OCI-LY3 (cell line): ENCODE results near the gene ANKRD11.

Experiments used
- H2AFZ ChIP-seq: fragments of 200-600, 300-600 bp; shearing (Covaris generic); 2 replicates; pipeline ENCODE4 v1.6.0; 2014; ENCODE audit warnings: antibody characterized with exemption, low read depth, low read length
- H3K27ac ChIP-seq: fragments of 200-600, 300-600 bp; sonication (generic); 2 replicates; pipeline ENCODE4 v1.5.1; 2014; ENCODE audit warnings: mild to moderate bottlenecking, low read length, moderate library complexity, mixed read lengths
- H3K27me3 ChIP-seq: fragments of 200-600, 300-600 bp; sonication (generic); 2 replicates; pipeline ENCODE4 v1.6.1; 2014; ENCODE audit warnings: low read depth, low read length, mixed read lengths
- H3K36me3 ChIP-seq: fragments of 200-600, 300-600 bp; sonication (generic); replicated peaks from 2 replicates; pipeline ENCODE3; 2014; ENCODE audit warnings: low read depth, low read length, mixed read lengths
- H3K4me1 ChIP-seq: fragments of 300-600, 200-600 bp; sonication (generic); 2 replicates; pipeline ENCODE4 v1.6.1; 2014; ENCODE audit warnings: low read length, mixed read lengths
- H3K4me2 ChIP-seq: fragments of 200-600, 300-600 bp; sonication (generic); 2 replicates; pipeline ENCODE4 v1.6.1; 2014; ENCODE audit warnings: low read length, mixed read lengths
- H3K4me3 ChIP-seq: fragments of 300-600, 200-600 bp; sonication (generic); 2 replicates; pipeline ENCODE4 v1.5.1; 2014; ENCODE audit warnings: antibody characterized with exemption, mild to moderate bottlenecking, low read length, moderate library complexity
- H3K79me2 ChIP-seq: fragments of 300-600, 200-600 bp; shearing (Covaris generic); 2 replicates; pipeline ENCODE4 v1.6.1; 2014; ENCODE audit warnings: mild to moderate bottlenecking, low read length, mixed read lengths
- H3K9ac ChIP-seq: fragments of 300-600, 200-600 bp; shearing (Covaris generic); 2 replicates; pipeline ENCODE4 v1.6.0; 2014; ENCODE audit warnings: mild to moderate bottlenecking, low read length, moderate library complexity
- H3K9me3 ChIP-seq: fragments of 200-600, 300-600 bp; shearing (Covaris generic); 2 replicates; pipeline ENCODE4 v1.6.1; 2014; ENCODE audit warnings: low read length, mixed read lengths; ENCODE audit not compliant: insufficient read depth
- H4K20me1 ChIP-seq: fragments of 200-600, 300-600 bp; sonication (generic); 2 replicates; pipeline ENCODE4 v1.6.1; 2016; ENCODE audit warnings: low read length, mixed read lengths; ENCODE audit not compliant: insufficient read depth
- EZH2phosphoT487 ChIP-seq: fragments of 200-600 bp; shearing (Covaris generic); IDR thresholded peaks from 2 replicates; pipeline ENCODE4 v1.6.1; 2018; ENCODE audit warnings: antibody characterized with exemption, mixed run types, low read depth
- TF ChIP-seq, protein P1 (sequence below): fragments of 200-600, 300-600 bp; sonication (generic); IDR thresholded peaks from 2 replicates; pipeline ENCODE4 v1.5.1; 2014; ENCODE audit warnings: antibody characterized with exemption, low read length, low read depth

ANKRD11 gene

DNA sequence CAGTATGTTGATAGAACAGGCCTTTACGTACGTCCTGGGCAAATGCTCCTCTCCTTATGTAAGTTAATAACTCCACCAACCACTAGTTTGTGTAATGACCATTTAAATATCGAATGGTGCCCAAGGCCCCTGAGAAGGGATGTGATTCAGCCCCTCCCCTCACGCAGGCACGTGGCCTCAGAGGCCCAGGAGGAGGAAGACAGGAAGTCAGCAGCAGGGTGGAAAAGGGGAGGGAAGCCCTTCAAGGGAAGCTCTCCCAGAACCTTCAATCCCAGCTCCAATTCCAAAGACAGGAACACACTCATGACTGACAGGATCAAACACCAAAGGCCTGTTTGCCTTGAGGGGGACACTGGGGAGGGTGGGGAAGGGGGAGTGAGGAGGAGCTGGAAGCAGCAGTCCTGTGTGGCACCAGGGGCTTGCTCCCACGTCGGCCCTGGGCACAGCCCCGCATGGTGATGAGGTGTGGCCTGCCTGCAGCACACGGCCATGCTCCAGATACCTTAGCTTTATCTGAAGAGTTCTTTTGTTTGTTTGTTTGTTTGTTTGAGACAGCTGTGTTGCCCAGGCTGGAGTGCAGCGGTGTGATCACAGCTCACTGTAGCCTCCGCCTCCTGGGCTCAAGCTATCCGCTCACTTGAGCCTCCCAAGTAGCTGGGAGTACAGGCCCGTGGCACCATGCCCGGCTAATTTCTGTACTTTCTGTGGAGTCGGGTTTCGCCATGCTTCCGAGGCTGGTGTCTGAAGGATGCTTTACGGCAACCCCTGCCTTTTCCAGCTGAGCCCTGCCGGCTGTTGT, 167.8 kb downstream of the ANKRD11 start:
- TF ChIP-seq EZH2phosphoT487: no peak
- TF ChIP-seq, protein P1, sequence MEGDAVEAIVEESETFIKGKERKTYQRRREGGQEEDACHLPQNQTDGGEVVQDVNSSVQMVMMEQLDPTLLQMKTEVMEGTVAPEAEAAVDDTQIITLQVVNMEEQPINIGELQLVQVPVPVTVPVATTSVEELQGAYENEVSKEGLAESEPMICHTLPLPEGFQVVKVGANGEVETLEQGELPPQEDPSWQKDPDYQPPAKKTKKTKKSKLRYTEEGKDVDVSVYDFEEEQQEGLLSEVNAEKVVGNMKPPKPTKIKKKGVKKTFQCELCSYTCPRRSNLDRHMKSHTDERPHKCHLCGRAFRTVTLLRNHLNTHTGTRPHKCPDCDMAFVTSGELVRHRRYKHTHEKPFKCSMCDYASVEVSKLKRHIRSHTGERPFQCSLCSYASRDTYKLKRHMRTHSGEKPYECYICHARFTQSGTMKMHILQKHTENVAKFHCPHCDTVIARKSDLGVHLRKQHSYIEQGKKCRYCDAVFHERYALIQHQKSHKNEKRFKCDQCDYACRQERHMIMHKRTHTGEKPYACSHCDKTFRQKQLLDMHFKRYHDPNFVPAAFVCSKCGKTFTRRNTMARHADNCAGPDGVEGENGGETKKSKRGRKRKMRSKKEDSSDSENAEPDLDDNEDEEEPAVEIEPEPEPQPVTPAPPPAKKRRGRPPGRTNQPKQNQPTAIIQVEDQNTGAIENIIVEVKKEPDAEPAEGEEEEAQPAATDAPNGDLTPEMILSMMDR: no peak
- H3K27me3 ChIP-seq: no peaks in the 10 kb centered on the region
- peaks cover 34% of the 10 kb centered on the region for H3K4me1 ChIP-seq
- no peak overlapping the region for H3K4me3 ChIP-seq
- no peaks in the 10 kb centered on the region for H3K9me3 ChIP-seq
- no peak overlapping the region for H3K9ac ChIP-seq
- H3K36me3 ChIP-seq: peaks cover 3% of the 10 kb centered on the region
- H2AFZ ChIP-seq: no peak overlapping the region
- H3K4me2 ChIP-seq: no peak overlapping the region
- H4K20me1 ChIP-seq: peaks cover 98% of the 10 kb centered on the region
- H3K27ac ChIP-seq: no peak overlapping the region
- H3K79me2 ChIP-seq: peaks cover 99% of the 10 kb centered on the region

GRCh38 chr16:89320782-89321501, 169.4 kb downstream of the ANKRD11 start:
- peaks cover 99% of the 10 kb centered on the region for H3K79me2 ChIP-seq
- peaks cover 98% of the 10 kb centered on the region for H4K20me1 ChIP-seq
- H3K9me3 ChIP-seq: no peaks in the 10 kb centered on the region
- H3K4me2 ChIP-seq: no peak overlapping the region
- no peak overlapping the region for H3K4me3 ChIP-seq
- peaks cover 30% of the 10 kb centered on the region for H3K4me1 ChIP-seq
- H3K9ac ChIP-seq: no peak overlapping the region
- H3K27ac ChIP-seq: no peak overlapping the region
- peaks cover 13% of the 10 kb centered on the region for H3K36me3 ChIP-seq
- no peaks in the 10 kb centered on the region for H3K27me3 ChIP-seq
- H2AFZ ChIP-seq: no peak overlapping the region
- TF ChIP-seq EZH2phosphoT487: no peak
- TF ChIP-seq, protein P1: no peak

- H3K79me2 ChIP-seq: peaks cover 99% of the 10 kb centered on the region
- H3K36me3 ChIP-seq: peaks cover 21% of the 10 kb centered on the region
- no peaks in the 10 kb centered on the region for H3K27me3 ChIP-seq
- no peak overlapping the region for H3K4me3 ChIP-seq
- H3K9me3 ChIP-seq: no peaks in the 10 kb centered on the region
- H2AFZ ChIP-seq: no peak overlapping the region
- peaks cover 23% of the 10 kb centered on the region for H3K4me1 ChIP-seq
- H3K9ac ChIP-seq: no peak overlapping the region
- H3K27ac ChIP-seq: no peak overlapping the region
- no peak overlapping the region for H3K4me2 ChIP-seq
- peaks cover 98% of the 10 kb centered on the region for H4K20me1 ChIP-seq
- no peak for TF ChIP-seq EZH2phosphoT487
- TF ChIP-seq, protein P1: no peak
Observed at GRCh38 chr16:89319886-89320781, 170.2 kb downstream of the ANKRD11 start.

DNA sequence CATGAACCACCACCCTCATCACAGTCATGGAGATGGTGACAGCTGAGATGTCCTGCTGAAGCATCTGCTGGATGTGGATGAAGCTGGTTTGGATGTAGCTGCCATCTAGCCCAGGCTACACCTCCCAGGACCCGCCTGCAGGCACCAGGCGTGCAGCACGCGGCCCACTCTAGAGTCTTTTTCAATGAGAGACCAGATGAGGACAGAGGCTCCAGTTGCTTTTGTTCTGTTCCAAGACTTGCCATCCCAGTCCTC, 170.8 kb downstream of the ANKRD11 start:
- Histone ChIP-seq H3K9ac (no peak overlapping the region), H3K27ac (no peak overlapping the region), H3K4me2 (no peak overlapping the region), H3K27me3 (no peaks in the 10 kb centered on the region), H3K79me2 (peaks cover 99% of the 10 kb centered on the region), H4K20me1 (peaks cover 98% of the 10 kb centered on the region), H3K36me3 (peaks cover 21% of the 10 kb centered on the region), H3K4me3 (no peak overlapping the region), H3K9me3 (no peaks in the 10 kb centered on the region), H2AFZ (no peak overlapping the region), H3K4me1 (peaks cover 18% of the 10 kb centered on the region)
- TF ChIP-seq, protein P1: no peak
- no peak for TF ChIP-seq EZH2phosphoT487
